Astrocyte of the spinal cord (primary cell): ENCODE results near the gene SRF.

Experiments
- DNase-seq: peaks from one replicate; pipeline ENCODE4 v3.0.0; 2011; ENCODE audit warnings: low read depth, low spot score
- H3K4me3 ChIP-seq: 2 replicates; pipeline ENCODE4 v1.5.1; 2011; ENCODE audit warnings: low read depth, mild to moderate bottlenecking, low read length, moderate library complexity
- in situ Hi-C: cut with HindIII; loops from 2 replicates; pipeline ENCODE4 v1.10.0; 2017; ENCODE audit warnings: low sequenced_read_pairs
- TF ChIP-seq, protein P1 (sequence below): IDR thresholded peaks from 2 replicates; pipeline ENCODE4 v1.5.1; 2012; ENCODE audit warnings: low read depth, mild to moderate bottlenecking, low read length, inconsistent platforms

The SRF gene

GRCh38 chr6:43147691-43148477 lies 23.2 kb upstream of the SRF start:
- no peak for DNase-seq
- TF ChIP-seq, protein P1, sequence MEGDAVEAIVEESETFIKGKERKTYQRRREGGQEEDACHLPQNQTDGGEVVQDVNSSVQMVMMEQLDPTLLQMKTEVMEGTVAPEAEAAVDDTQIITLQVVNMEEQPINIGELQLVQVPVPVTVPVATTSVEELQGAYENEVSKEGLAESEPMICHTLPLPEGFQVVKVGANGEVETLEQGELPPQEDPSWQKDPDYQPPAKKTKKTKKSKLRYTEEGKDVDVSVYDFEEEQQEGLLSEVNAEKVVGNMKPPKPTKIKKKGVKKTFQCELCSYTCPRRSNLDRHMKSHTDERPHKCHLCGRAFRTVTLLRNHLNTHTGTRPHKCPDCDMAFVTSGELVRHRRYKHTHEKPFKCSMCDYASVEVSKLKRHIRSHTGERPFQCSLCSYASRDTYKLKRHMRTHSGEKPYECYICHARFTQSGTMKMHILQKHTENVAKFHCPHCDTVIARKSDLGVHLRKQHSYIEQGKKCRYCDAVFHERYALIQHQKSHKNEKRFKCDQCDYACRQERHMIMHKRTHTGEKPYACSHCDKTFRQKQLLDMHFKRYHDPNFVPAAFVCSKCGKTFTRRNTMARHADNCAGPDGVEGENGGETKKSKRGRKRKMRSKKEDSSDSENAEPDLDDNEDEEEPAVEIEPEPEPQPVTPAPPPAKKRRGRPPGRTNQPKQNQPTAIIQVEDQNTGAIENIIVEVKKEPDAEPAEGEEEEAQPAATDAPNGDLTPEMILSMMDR: no peak
- in situ Hi-C loops: no loop called here
- H3K4me3 ChIP-seq: no peak overlapping the region

- in situ Hi-C loops: no loop called here
Observed at GRCh38 chr6:43149265-43149664, 21.8 kb upstream of the SRF start.

DNA sequence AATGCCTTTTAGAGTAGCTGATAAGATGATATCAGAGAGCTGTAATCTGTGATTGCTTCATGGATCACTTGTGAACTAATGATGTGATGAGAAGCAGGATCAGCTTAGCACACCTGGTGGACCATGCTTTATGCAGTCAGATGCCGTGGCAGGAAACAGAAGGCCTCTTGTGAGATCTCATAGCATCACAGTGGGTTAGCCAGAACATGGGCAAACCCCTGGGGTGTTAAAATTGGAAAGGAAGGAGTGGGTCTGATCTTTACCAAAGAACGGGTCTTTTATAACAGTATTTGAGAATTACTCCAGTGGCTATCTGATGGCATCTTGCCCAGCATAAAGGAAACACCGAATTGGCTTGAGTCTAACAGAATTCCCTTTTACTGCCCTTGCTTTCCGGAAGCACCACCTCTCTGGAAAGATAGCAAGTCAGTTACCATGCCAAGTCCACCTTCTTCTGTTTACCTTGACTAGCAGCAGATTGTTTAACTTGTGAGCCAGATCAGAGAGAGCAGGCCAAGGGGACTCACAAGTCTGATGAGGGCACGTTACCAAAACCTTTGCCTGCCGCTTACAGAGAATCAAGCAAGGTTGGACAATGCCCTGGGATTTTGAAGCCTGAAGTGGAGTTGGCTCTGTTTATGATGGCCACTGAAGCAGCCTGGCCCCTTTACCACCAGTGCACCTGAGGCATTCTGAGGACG lies 20.9 kb upstream of the SRF start:
- H3K4me3 ChIP-seq: no peak overlapping the region
- no peak for DNase-seq
- TF ChIP-seq, protein P1: no peak
- in situ Hi-C loops: no loop called here

More at GRCh38 chr6:43149265-43149664, 21.8 kb upstream of the SRF start:
- H3K4me3 ChIP-seq: no peak overlapping the region
- TF ChIP-seq, protein P1: no peak
- DNase-seq: peak; percentile 36

GRCh38 chr6:43159599-43159998 lies 11.5 kb upstream of the SRF start:
- in situ Hi-C loops: no loop called here
- TF ChIP-seq, protein P1: no peak
- H3K4me3 ChIP-seq: no peak overlapping the region
- DNase-seq: no peak

DNA sequence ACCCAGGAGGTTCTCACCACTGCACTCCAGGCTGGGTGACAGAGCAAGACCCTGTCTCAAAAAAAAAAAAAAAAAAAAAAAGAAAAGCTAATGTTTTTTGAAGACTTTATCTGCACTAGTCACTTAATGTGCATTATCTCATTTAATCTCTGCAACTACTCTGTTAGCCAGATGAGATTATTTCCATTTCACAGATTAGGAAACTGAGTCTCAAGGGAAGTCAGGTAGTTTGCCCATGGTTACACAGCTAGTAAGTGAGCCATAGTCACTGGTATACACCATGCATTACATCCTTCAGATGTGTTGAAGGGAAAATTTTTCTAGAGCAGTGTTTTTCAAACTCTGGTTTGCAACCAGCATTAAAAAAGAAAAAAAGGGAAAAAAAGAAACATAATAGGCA lies 7.2 kb upstream of the SRF start:
- H3K4me3 ChIP-seq: no peak overlapping the region
- no peak for DNase-seq
- in situ Hi-C loops: no loop called here
- TF ChIP-seq, protein P1: no peak

DNA sequence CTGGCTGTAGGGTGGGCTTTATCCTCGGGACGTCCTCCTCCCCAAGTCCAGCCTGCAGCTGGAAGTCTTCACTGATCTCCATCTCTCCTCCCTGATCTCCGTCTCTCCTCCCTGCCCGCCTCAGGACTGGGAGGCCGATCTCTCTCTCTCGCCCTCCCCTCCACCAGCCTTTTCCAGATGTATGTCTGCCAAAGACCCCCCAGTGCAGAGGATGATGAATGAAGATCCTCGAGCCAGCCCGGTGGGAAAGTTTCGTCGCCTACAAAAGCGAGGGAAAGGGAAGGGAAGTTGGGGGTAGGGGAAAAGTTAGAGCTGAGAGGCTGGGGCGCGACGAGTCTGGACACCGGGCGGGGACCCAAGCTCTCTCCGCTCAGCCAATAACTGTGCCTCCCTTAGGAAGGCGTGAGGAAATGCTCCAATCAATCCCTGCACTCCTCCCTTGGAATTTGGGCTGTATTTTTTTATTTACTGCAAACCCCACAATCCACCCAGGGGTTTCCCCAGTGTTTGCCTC lies 595 bp upstream of the SRF start:
- in situ Hi-C loops: no loop called here
- peak overlapping the region; percentile 91 for H3K4me3 ChIP-seq
- TF ChIP-seq, protein P1: no peak
- DNase-seq: no peak
